Measurements from ENCODE around the gene SPRR2A. TPM values are rescaled to one million over a fixed set of nuclear protein-coding genes. Genes with fewer than 3 reads are reported as not detected.
"Not testable (repeated sequence)": the region's sequence is repeated elsewhere in the genome, so short reads cannot be mapped to it uniquely, and the experiment has no call there.

SPRR2A gene
- total and polyA plus RNA-seq, 2 donors, result not detected

DNA sequence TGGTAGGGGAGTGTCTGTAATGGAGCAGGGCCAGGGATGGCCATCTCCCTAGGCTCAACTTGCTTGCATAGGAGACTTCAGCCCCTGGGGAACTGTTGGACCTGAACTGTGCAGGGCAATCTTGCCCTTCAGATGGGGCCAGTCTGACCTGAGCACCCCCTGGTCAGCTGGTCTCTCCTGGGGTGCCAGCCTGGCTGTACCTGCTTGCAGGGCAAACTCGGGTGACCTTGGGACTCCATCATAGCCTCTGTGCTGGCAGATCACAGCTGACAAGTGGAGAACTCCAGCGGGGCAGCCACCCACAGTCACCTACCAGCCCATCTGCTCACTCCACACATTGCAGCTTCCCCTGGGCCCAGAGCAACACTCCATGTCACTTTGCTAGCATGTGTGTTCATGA, 8.1 kb downstream of the SPRR2A start:
- H3K4me3 ChIP-seq (ENCODE audit: low read depth, low read length), result no peak overlapping the region
- H3K36me3 ChIP-seq (ENCODE audit: insufficient read depth), result no peaks in the 10 kb centered on the region
- 88% methylated on average over 2 of the region's 2 CpGs for WGBS
- DNase-seq (ENCODE audit: extremely low spot score), result no peak
- no peak overlapping the region for H3K27ac ChIP-seq (ENCODE audit: low read depth)
- H3K4me1 ChIP-seq (ENCODE audit: insufficient read depth), result no peaks in the 10 kb centered on the region

DNA sequence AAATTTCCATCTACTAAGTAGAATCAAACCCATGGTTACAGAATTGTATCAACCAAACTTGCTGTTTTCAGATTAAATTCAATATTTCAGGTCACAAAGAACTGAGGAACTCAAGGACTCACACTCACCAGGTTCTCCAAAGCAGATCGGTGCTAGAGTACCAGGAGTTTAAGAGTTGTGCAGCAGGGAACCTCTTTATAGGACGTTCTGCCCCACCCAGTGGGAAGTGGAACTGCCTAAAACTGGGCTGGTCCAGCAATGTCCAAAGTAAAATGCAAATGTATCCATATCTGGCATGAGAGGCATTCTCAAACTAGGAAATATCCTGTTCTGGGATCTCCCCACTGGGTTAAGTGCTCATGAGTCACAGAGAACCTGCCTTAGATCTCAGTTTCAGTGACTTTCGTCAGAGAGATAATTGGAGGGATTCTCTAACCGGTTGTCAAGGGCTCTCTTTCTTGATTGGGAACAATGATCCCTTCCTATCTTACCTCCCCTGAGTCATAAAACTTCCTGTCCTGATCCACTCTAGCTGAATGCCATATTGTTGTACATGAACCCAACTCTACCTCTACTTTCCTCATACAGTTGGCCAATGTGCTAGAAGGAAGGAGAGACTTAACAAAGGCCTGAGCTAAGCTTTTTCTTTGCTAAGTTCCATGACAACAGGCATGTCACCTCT, 16.2 kb downstream of the SPRR2A start, which contains the start of gene SPRR2D:
Gene SPRR2D, minus strand, starts transcription at position 171 of the 682 bp plus-strand sequence. CDS start 774 bp downstream, outside the sequence.
- H3K4me3 ChIP-seq (ENCODE audit: low read depth, low read length), result no peak within 1 kb of the TSS
- H3K36me3 ChIP-seq (ENCODE audit: insufficient read depth), result no peaks in the 10 kb centered on the region
- no peaks in the 10 kb centered on the region for H3K4me1 ChIP-seq (ENCODE audit: insufficient read depth)
- 68% methylated on average over 4 of the region's 4 CpGs for WGBS
- DNase-seq (ENCODE audit: extremely low spot score), result no peak
- H3K27ac ChIP-seq (ENCODE audit: low read depth), result no peak within 1 kb of the TSS

DNA sequence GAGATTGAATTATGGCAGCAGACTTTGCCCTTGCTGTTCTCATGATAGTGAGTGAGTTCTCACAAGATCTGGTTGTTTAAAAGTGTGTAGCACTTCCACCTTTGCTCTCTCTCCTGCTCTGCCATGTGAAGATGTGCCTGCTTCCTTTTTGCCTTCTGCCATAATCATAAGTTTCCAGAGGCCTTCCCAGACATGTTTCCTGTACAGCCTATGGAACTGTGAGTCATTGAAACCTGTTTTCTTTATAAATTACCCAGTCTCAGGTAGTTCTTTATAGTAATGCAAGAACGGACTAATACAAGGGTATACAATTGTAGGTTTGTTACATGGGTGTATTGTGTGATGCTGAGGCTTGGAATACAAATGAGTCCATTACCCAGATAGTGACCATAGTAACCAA, 22.1 kb downstream of the SPRR2A start:
- no peak overlapping the region for H3K4me3 ChIP-seq (ENCODE audit: low read depth, low read length)
- no peak overlapping the region for H3K27ac ChIP-seq (ENCODE audit: low read depth)
- no peaks in the 10 kb centered on the region for H3K4me1 ChIP-seq (ENCODE audit: insufficient read depth)
- no peak for DNase-seq (ENCODE audit: extremely low spot score)
- WGBS, result 83% methylated on average over 1 of the region's 1 CpG
- H3K36me3 ChIP-seq (ENCODE audit: insufficient read depth), result no peaks in the 10 kb centered on the region

DNA sequence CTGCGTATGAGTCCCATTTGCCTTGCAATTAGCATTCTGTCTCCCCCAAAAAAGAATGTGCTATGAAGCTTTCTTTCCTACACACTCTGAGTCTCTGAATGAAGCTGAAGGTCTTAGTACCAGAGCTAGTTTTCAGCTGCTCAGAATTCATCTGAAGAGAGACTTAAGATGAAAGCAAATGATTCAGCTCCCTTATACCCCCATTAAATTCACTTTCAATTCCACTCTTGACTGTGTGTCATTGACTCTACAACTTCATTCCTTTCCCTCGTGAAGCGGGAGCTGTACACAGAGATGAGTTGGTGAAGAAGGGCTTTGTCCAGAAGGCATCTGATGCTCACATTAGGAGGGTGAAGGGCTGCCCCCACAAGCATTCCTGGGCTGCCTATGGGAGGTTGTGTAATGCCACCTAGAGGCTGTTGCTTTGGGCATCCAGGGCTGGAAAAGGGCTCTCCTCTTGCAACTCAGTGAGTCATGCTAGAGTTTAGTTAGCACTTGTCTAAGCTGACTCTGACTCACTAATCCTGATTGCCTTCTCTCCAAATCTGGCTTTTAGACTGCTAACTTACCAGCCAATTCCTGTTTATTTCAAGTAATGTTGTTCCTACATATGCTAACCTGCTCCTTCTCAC, 24.5 kb downstream of the SPRR2A start:
- no peaks in the 10 kb centered on the region for H3K4me1 ChIP-seq (ENCODE audit: insufficient read depth)
- H3K4me3 ChIP-seq (ENCODE audit: low read depth, low read length), result no peak overlapping the region
- H3K36me3 ChIP-seq (ENCODE audit: insufficient read depth), result no peaks in the 10 kb centered on the region
- H3K27ac ChIP-seq (ENCODE audit: low read depth), result no peak overlapping the region
- WGBS, result 43% methylated on average over 3 of the region's 3 CpGs
- DNase-seq (ENCODE audit: extremely low spot score), result no peak

DNA sequence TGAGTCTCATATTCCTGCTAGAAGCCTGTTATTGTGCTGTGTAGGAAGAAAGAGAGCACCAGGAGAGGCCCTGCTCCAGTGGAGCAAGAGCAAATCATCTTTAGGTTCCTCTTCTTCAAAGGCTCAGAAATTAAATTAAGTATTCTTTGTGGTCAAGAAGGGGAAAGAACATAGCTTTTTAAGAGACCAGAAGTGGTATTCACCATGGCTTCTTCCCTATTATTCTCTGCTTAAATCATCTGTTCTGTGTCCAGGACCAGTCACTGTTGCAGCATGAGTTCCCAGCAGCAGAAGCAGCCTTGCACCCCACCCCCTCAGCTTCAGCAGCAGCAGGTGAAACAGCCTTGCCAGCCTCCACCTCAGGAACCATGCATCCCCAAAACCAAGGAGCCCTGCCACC, 25.2 kb downstream of the SPRR2A start:
- no peaks in the 10 kb centered on the region for H3K4me1 ChIP-seq (ENCODE audit: insufficient read depth)
- H3K36me3 ChIP-seq (ENCODE audit: insufficient read depth), result no peaks in the 10 kb centered on the region
- DNase-seq (ENCODE audit: extremely low spot score), result no peak
- H3K27ac ChIP-seq (ENCODE audit: low read depth), result no peak overlapping the region
- no peak overlapping the region for H3K4me3 ChIP-seq (ENCODE audit: low read depth, low read length)

DNA sequence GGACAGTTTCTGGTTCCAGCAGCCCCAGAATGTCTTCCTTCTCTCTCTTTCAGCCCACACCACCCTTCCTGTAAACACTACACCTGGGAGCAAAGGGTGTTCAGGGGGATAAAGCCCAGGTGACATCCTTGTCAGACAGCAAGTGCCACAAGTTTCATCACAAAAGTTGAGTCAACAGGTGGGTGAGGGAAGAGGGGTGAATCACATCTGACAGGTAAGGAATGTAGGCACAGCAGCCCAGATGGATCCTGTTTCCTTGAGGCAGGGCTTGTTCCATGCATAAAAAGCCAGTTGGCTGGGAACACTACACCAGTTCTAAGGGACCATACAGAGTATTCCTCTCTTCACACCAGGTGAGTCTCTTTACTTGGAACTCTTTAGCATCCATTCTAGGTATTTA, 26.4 kb downstream of the SPRR2A start, which contains the start of gene SPRR1B:
Gene SPRR1B, plus strand, starts transcription at position 309 of the 400 bp plus-strand sequence. CDS start 1,143 bp downstream, outside the sequence.
- Histone ChIP-seq H3K27ac (ENCODE audit: low read depth) (no peak within 1 kb of the TSS), H3K36me3 (ENCODE audit: insufficient read depth) (no peaks in the 10 kb centered on the region), H3K4me1 (ENCODE audit: insufficient read depth) (no peaks in the 10 kb centered on the region), H3K4me3 (ENCODE audit: low read depth, low read length) (no peak within 1 kb of the TSS)
- no peak for DNase-seq (ENCODE audit: extremely low spot score)

DNA sequence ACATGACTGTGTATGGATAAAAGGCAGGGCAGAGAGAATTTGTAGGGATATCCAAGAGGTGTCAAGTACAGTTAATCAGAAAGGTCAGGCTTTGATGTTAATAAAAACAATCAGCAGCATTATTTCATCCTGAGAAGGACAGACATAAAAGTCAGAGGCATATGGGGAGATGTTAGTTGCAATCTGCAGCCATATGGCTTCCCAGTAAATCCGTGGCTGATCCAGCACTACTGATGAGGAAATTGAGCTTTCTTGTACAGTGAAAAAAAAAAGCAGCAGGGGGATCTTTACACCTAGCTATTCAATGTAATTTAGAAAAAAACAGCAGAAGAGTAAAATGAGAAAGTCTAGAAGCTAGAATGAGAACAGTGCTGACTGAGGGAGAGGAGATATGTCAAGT, 28.5 kb downstream of the SPRR2A start:
- WGBS, result 32% methylated on average over 1 of the region's 1 CpG

DNA sequence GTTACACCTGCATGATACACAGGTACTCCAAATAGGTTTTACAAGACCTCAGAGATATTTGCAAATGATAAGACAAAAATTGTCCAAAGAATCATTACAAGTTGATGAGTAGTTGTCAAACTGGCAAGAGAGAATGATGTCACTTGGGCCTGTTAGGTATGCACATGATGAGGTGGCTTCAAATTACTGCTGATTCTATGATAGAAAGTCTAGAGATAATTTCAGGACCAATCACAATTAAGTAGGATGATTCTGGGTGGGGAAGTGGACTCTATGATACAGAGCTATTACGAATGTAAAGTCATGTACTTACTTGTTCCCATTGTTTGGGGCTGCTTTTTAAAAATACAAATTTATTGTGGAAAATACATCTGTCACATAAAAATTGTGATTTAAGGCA, 31.5 kb downstream of the SPRR2A start:
- Histone ChIP-seq H3K4me1 (ENCODE audit: insufficient read depth) (no peaks in the 10 kb centered on the region), H3K4me3 (ENCODE audit: low read depth, low read length) (no peak overlapping the region), H3K36me3 (ENCODE audit: insufficient read depth) (no peaks in the 10 kb centered on the region), H3K27ac (ENCODE audit: low read depth) (no peak overlapping the region)
- WGBS, result 56% methylated on average over 1 of the region's 1 CpG
- no peak for DNase-seq (ENCODE audit: extremely low spot score)

More for the DNA sequence above, 28.5 kb downstream of the SPRR2A start:
- no peaks in the 10 kb centered on the region for H3K4me1 ChIP-seq (ENCODE audit: insufficient read depth)
- no peak overlapping the region for H3K4me3 ChIP-seq (ENCODE audit: low read depth, low read length)
- H3K27ac ChIP-seq (ENCODE audit: low read depth), result no peak overlapping the region
- H3K36me3 ChIP-seq (ENCODE audit: insufficient read depth), result no peaks in the 10 kb centered on the region
- no peak for DNase-seq (ENCODE audit: extremely low spot score)

DNA sequence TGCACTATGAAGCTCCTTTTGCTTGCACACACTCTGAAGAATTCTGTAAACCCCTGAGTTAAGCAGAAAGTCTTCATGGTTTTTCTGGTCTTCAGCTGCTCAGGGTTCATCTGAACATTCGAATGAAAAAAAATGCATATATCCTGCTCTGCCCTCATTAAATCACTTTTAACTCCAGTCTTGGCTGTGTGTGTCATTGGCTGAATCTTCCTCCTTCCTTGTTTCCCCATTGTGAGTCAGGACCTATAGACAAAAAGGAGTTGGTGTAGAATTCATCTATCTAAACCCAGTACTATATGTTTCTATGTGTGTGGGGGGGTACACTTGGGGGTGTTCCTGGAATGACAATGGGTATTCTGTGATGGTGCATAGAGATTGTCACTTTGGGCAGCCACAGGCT, 32.9 kb downstream of the SPRR2A start:
- WGBS, result 77% methylated on average over 1 of the region's 1 CpG
- H3K36me3 ChIP-seq (ENCODE audit: insufficient read depth), result no peaks in the 10 kb centered on the region
- H3K4me1 ChIP-seq (ENCODE audit: insufficient read depth), result no peaks in the 10 kb centered on the region
- H3K27ac ChIP-seq (ENCODE audit: low read depth), result no peak overlapping the region
- H3K4me3 ChIP-seq (ENCODE audit: low read depth, low read length), result no peak overlapping the region
- DNase-seq (ENCODE audit: extremely low spot score), result no peak

DNA sequence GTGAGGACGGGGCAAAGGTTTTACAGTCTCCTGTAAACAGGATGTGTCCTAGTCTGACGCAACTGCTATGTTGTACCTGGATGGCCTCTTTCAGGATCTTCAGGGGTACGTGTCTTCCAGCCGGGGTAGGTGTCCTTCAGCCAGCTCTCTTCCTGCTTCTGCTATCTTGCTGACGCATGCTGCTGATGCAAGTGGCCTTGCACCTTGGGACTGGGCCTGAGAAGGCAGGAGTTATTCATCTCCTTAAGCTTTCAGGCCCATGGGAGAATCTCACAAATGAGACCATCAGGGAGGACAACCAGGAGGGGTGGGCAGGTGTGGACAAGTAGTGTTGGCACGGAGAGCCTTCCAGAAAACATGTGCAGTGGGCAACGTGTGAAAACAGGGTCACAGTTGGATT, 34.2 kb downstream of the SPRR2A start:
- WGBS, result 83% methylated on average over 7 of the region's 7 CpGs
- Histone ChIP-seq H3K27ac (ENCODE audit: low read depth) (no peak overlapping the region), H3K4me3 (ENCODE audit: low read depth, low read length) (no peak overlapping the region), H3K4me1 (ENCODE audit: insufficient read depth) (no peaks in the 10 kb centered on the region), H3K36me3 (ENCODE audit: insufficient read depth) (no peaks in the 10 kb centered on the region)
- DNase-seq (ENCODE audit: extremely low spot score), result no peak

DNA sequence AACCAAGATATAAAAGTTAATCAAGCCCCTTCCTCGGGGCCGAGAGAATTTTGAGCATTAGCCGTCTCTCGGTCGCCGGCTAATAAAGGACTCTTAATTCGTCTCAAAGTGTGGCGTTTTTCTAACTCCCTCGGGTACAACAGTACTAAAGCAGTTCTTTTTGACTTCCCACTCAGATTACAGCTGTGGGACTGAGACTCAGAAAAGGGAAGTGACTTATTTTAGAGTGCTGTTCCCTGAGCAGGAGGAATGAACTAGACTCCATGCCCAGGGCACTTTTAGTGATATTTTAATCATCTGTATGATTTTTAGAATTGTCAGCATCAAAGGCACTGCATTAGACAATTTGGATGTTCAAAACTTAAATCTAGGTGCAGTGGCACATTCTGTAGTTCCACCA, 35.0 kb downstream of the SPRR2A start:
- not testable (repeated sequence) for H3K4me1 ChIP-seq (ENCODE audit: insufficient read depth); DNase-seq (ENCODE audit: extremely low spot score); H3K36me3 ChIP-seq (ENCODE audit: insufficient read depth); H3K27ac ChIP-seq (ENCODE audit: low read depth); H3K4me3 ChIP-seq (ENCODE audit: low read depth, low read length)
- 14% methylated on average over 9 of the region's 9 CpGs for WGBS

DNA sequence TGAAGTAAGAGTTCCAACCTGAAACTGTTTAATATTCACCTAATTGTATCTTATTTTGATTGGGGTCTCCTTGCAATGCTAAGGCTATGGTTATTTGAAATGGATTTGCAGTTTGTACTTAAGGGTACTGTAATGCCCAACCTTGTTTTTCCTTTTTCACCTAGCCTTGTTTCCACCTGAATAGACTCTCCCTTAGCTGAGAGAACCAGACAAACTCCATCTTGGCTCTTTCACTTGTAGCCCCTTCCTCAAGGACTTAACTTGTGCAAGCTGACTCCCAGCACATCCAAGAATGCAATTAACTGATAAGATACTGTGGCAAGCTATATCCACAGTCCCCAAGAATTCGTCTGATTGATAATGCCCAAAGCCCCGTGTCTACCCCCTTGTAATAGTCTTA, 35.5 kb downstream of the SPRR2A start:
- H3K36me3 ChIP-seq (ENCODE audit: insufficient read depth); H3K4me1 ChIP-seq (ENCODE audit: insufficient read depth); H3K4me3 ChIP-seq (ENCODE audit: low read depth, low read length); DNase-seq (ENCODE audit: extremely low spot score); H3K27ac ChIP-seq (ENCODE audit: low read depth): not testable (repeated sequence)
- WGBS, result 16% methylated on average over 2 of the region's 2 CpGs

DNA sequence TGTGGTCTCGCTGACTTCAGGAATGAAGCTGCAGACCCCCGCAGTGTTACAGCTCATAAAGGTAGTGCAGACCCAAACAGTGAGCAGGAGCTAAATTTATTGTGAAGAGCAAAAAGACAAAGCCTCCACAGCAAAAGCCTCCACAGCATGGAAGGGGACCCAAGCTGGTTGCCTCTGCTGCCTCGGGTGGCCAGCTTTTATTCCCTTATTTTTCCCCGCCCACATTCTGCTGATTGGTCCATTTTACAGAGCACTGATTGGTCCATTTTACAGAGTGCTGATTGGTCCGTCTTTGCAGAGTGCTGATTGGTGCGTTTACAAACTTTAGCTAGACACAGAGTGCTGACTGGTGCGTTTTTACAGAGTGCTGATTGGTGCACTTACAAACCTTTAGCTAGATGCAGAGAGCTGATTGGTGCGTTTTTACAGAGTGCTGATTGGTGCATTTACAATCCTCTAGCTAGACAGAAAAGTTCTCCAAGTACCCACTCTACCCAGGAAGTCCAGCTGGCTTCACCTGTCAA, 46.0 kb downstream of the SPRR2A start:
- not testable (repeated sequence) for H3K4me3 ChIP-seq (ENCODE audit: low read depth, low read length); H3K36me3 ChIP-seq (ENCODE audit: insufficient read depth); H3K27ac ChIP-seq (ENCODE audit: low read depth); H3K4me1 ChIP-seq (ENCODE audit: insufficient read depth); DNase-seq (ENCODE audit: extremely low spot score)
- 85% methylated on average over 8 of the region's 8 CpGs for WGBS
